ENCODE data around the gene AHCYL2. TPM values are rescaled to one million over a fixed set of nuclear protein-coding genes. Genes with fewer than 3 reads are reported as not detected.

AHCYL2 gene
- total RNA-seq, 1 experiment from 2014 or later, result 23.2 TPM

DNA sequence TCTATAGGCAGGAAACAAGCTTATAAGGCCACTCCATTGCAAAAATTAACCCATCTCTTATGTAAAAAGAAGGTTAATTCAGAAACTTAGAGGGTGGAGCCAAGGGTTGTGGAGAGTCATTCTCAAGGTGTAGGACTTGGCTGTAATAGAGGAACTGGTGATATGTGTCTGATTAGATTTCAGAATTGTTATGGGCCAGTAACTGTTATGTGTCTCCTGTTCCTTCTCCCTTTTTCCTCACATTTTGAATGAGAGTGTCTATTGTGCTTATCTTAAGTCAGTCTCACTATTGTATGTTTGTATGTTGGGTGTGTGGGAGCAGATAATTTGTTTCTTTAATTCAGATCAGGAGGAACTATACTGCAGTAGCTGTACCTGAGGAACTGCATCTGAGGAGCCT is 49.1 kb downstream of the AHCYL2 start:
- H3K4me3 Mint-ChIP-seq, result no peak overlapping the region
- H3T11ph ChIP-seq (ENCODE audit: low read length), result no peak overlapping the region
- peaks cover 4 to 9% of the 10 kb centered on the region in 2 experiments; a peak in 4 of 5 replicates for H3K9me3 Mint-ChIP-seq
- TF ChIP-seq, protein P1, sequence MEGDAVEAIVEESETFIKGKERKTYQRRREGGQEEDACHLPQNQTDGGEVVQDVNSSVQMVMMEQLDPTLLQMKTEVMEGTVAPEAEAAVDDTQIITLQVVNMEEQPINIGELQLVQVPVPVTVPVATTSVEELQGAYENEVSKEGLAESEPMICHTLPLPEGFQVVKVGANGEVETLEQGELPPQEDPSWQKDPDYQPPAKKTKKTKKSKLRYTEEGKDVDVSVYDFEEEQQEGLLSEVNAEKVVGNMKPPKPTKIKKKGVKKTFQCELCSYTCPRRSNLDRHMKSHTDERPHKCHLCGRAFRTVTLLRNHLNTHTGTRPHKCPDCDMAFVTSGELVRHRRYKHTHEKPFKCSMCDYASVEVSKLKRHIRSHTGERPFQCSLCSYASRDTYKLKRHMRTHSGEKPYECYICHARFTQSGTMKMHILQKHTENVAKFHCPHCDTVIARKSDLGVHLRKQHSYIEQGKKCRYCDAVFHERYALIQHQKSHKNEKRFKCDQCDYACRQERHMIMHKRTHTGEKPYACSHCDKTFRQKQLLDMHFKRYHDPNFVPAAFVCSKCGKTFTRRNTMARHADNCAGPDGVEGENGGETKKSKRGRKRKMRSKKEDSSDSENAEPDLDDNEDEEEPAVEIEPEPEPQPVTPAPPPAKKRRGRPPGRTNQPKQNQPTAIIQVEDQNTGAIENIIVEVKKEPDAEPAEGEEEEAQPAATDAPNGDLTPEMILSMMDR (conservative IDR thresholded peaks at IDR 0.05), result no peak
- no peaks in the 10 kb centered on the region for H3K4me1 ChIP-seq (ENCODE audit: insufficient read depth, low read length)
- no peak overlapping the region for H2BK120ac ChIP-seq (ENCODE audit: low read depth, low read length, poor library complexity, severe bottlenecking)
- H3K4me2 ChIP-seq (ENCODE audit: insufficient read depth, insufficient read length, low read length), result no peak overlapping the region
- no peak overlapping the region for H4K5ac ChIP-seq (ENCODE audit: insufficient read length, low read depth, low read length)
- no peak overlapping the region for H3K18ac ChIP-seq (ENCODE audit: insufficient read length, low read depth, low read length)
- H3K9me3 ChIP-seq (ENCODE audit: control insufficient read depth, low read depth, low read length), result no peaks in the 10 kb centered on the region
- no peak overlapping the region for H2BK20ac ChIP-seq (ENCODE audit: low read depth, low read length, poor library complexity, severe bottlenecking)
- no peak overlapping the region for H4K91ac ChIP-seq (ENCODE audit: insufficient read length, low read depth, low read length)
- DNase-seq, result no peak
- H2AFZ ChIP-seq (ENCODE audit: low read length), result no peak overlapping the region
- H3K27me3 Mint-ChIP-seq (ENCODE audit: low read depth), result no peaks in the 10 kb centered on the region
- H3K36me3 Mint-ChIP-seq (ENCODE audit: insufficient read depth in 1 of 3, low read depth in 3 of 3), result peaks cover 12 to 14% (median 12%) of the 10 kb centered on the region in 3 experiments; a peak in 6 of 7 replicates
- no peaks in the 10 kb centered on the region for H3K27me3 ChIP-seq (ENCODE audit: insufficient read depth, low read length)
- no peaks in the 10 kb centered on the region for H4K20me1 ChIP-seq (ENCODE audit: control insufficient read depth, insufficient read depth, insufficient read length)
- no peak overlapping the region for H2BK15ac ChIP-seq (ENCODE audit: low read depth, low read length)
- H3K23ac ChIP-seq (ENCODE audit: insufficient read length, low read depth, low read length), result no peak overlapping the region
- H3K4ac ChIP-seq (ENCODE audit: low read depth, low read length), result no peak overlapping the region
- H4K8ac ChIP-seq (replicated peaks; ENCODE audit: insufficient read length, low read depth, low read length), result no peak overlapping the region
- H2BK5ac ChIP-seq (ENCODE audit: insufficient read length, low read length), result no peak overlapping the region
- peaks cover 2 to 13% of the 10 kb centered on the region in 2 experiments; a peak in 3 of 4 replicates for H3K4me1 Mint-ChIP-seq
- no peak overlapping the region for H3K27ac Mint-ChIP-seq
- H2BK12ac ChIP-seq (ENCODE audit: insufficient read length, low read depth, low read length), result no peak overlapping the region
- H3K79me2 ChIP-seq (ENCODE audit: insufficient read depth, low read length), result no peaks in the 10 kb centered on the region
- no peak overlapping the region for H3K9ac ChIP-seq (ENCODE audit: extremely low read depth, insufficient read length, low read length)
- H2AK5ac ChIP-seq (ENCODE audit: insufficient read length, low read length), result no peak overlapping the region
- H3K79me1 ChIP-seq (ENCODE audit: insufficient read depth, low read depth, low read length, poor library complexity, severe bottlenecking), result peaks cover 2% of the 10 kb centered on the region
- no peak overlapping the region for H3K27ac ChIP-seq (ENCODE audit: insufficient read length, low read depth, low read length)
- no peak overlapping the region for H3K14ac ChIP-seq (ENCODE audit: insufficient read depth, low read length)
- H3K56ac ChIP-seq (ENCODE audit: insufficient read length, low read depth, low read length), result no peak overlapping the region
- H3K23me2 ChIP-seq (ENCODE audit: insufficient read length, low read depth, low read length, poor library complexity, severe bottlenecking), result no peaks in the 10 kb centered on the region

Measured in H9 (cell line).